ENCODE data around the gene SND1.

- TF ChIP-seq CTCF (IDR thresholded peaks at IDR 0.05) (no peak), POLR2A (IDR thresholded peaks at IDR 0.05) (no peak), POLR2AphosphoS5 (IDR thresholded peaks at IDR 0.05) (no peak)
Measured at GRCh38 chr7:127876393-127876792, 224.4 kb downstream of the SND1 start.

Data from breast epithelium (tissue), 3 donors.